Heart right ventricle (tissue), 16 donors: Measurements from ENCODE around the gene MARCHF11. TPM values are rescaled to one million over a fixed set of nuclear protein-coding genes. Genes with fewer than 3 reads are reported as not detected.

ENCODE experiments used
- ATAC-seq, 8 donors: fragments of 200-7000 bp; cut with Tn5 transposase; one replicate each; pipeline ENCODE4 v1.9.1; 2020; ENCODE audit warnings: mild to moderate bottlenecking in 8 of 8, moderate library complexity in 8 of 8, moderate number of reproducible peaks in 1 of 8
- DNase-seq, 2 donors: peaks; one replicate each; pipeline ENCODE4 v3.0.0-alpha.2; 2020
- H3K27ac ChIP-seq, 10 donors: fragments of 200-600 bp; sonication (generic) in 2 of 10; one replicate each; pipeline versions ENCODE4 v1.5.0 to v1.8.0; 2020 to 2022; ENCODE audit warnings: mild to moderate bottlenecking in 3 of 10
- H3K27me3 ChIP-seq, 7 donors: fragments of 200-600 bp; one replicate each; pipeline ENCODE4 v1.8.0; 2021 to 2022; ENCODE audit warnings: mild to moderate bottlenecking in 2 of 7
- H3K36me3 ChIP-seq, 9 donors: fragments of 200-600 bp; sonication (generic) in 1 of 9; one replicate each; pipeline versions ENCODE4 v1.5.0 to v1.8.0; 2020 to 2022; ENCODE audit warnings: mild to moderate bottlenecking in 2 of 9
- H3K4me1 ChIP-seq, 9 donors: fragments of 200-600 bp; sonication (generic) in 1 of 9; one replicate each; pipeline versions ENCODE4 v1.5.0 to v1.8.0; 2020 to 2022; ENCODE audit warnings: mild to moderate bottlenecking in 4 of 9
- H3K4me3 ChIP-seq, 10 donors: fragments of 200-600 bp; sonication (generic) in 2 of 10; one replicate each; pipeline versions ENCODE4 v1.5.0 to v1.8.0; 2020 to 2022; ENCODE audit warnings: mild to moderate bottlenecking in 7 of 10, moderate library complexity in 2 of 10
- H3K9me3 ChIP-seq, 11 donors: fragments of 200-600 bp in 10 of 11; sonication (generic) in 2 of 11; one replicate each; pipeline versions ENCODE4 v1.5.0 to v1.8.0; 2013 to 2022; ENCODE audit warnings: mild to moderate bottlenecking in 2 of 11, control low read depth in 1 of 11, moderate library complexity in 1 of 11
- CTCF ChIP-seq, 9 donors: fragments of 200-600 bp; sonication (generic) in 2 of 9; IDR thresholded peaks; one replicate each; pipeline versions ENCODE4 v1.5.0 to v1.8.0; 2021 to 2022; ENCODE audit warnings: antibody characterized with exemption in 9 of 9, mild to moderate bottlenecking in 5 of 9, moderate library complexity in 1 of 9
- WGBS, 2 donors: extraction: QIAGEN DNeasy Blood & Tissue Kit; methylation state at CpG; one replicate each; pipeline ENCODE4 v1.1.7; 2013; ENCODE audit warnings: inconsistent platforms in 1 of 2; 5-methylcytosine and 5-hydroxymethylcytosine counted together
- intact Hi-C, 10 donors: fragments of 100-400 bp; cut with DNase I; formaldehyde crosslinking; loops; one replicate each; pipeline versions ENCODE4 v1.11.1 to v1.14.2; 2022
- polyA plus RNA-seq, 2 donors: library from polyadenylated mRNA; stranded (reverse); fragments of 200-250 nt; gene quantifications; one replicate each; pipeline ENCODE4 v1.2.3, GENCODE V29; 2013
- total RNA-seq, 10 donors: library from RNA; stranded (reverse); fragmentation: NEBNext Ultra II Directional in 3 of 10; extraction: Animal tissue kit (Norgen Biotek cat#: 25700) in 3 of 10; gene quantifications; one replicate each; pipeline versions ENCODE4 v1.2.1 to v1.2.4, GENCODE V29; 2021 to 2023
- donor health status: Arrhythmogenic right ventricular cardiomyopathy.
- donor health status: ischemic (EF 13 %, LVEDD 7.1; RV severe dilation, severe dysfunction).
- donor health status: healthy with polysubstance abuse.
- donor health status: DM: no; HTN: yes; CAD: no.
- donor health status: DM: no; HTN: no; CAD: no.
- donor health status: ischemic (EF 25% LVEDD 6.9; RV normal size, moderate dysfunction).
- donor health status: ischemic (EF 25% LVEDD 5.7; RV mildly dilated, moderate dysfunction).
- donor health status: healthy.
- donor health status: DM: yes; HTN: yes; CAD: no.
- donor health status: Ischemic cardiomyopathy.
- donor health status: ischemic (EF 35%, LVEDD 5.7; RV mildly dilated, moderate dysfunction).
- donor health status: nonischemic (EF 11% LVEDD 7.7; RV severe dilation, severe dysfunction).
- donor health status: DM: yes; HTN: yes; CAD: no.
- donor health status: PGD.
- donor health status: ischemic (EF 29% LVEDD 5.4; RV normal size, mild dysfunction).
- donor health status: nonischemic (EF 23%, LVEDD 6.1; RV moderate dilation, normal function).

Gene MARCHF11
- total and polyA plus RNA-seq, 12 donors = 0.58 to 7.9 (median 3.5) TPM

GRCh38 chr5:16149621-16150020 lies 30.0 kb downstream of the MARCHF11 start:
- no peak for TF ChIP-seq CTCF (IDR thresholded peaks at IDR 0.05)
- WGBS, 2 donors = 65 to 78% methylated on average over 3 of the region's 3 CpGs
- Histone ChIP-seq H3K4me1 (peaks cover 0 to 22% (median 0%) of the 10 kb centered on the region in 9 donors), H3K36me3 (no peaks in the 10 kb centered on the region), H3K9me3 (peaks cover 0 to 18% (median 0%) of the 10 kb centered on the region in 11 donors), H3K4me3 (no peak overlapping the region), H3K27ac (peak overlapping the region in 1 of 10 donors; percentile 74), H3K27me3 (no peaks in the 10 kb centered on the region)
- DNase-seq (no peak), ATAC-seq (no peak)
- intact Hi-C loops = loop anchor here in 2 of 10 donors (10.0 kb wide), 2 partner anchors 145 to 405 kb away; no protein-coding TSS in a partner anchor

- no peak for TF ChIP-seq CTCF (IDR thresholded peaks at IDR 0.05)
Measured at GRCh38 chr5:16147179-16147900, 32.3 kb downstream of the MARCHF11 start.

GRCh38 chr5:16144416-16144815 lies 35.2 kb downstream of the MARCHF11 start:
- Histone ChIP-seq H3K27ac (peak overlapping the region in 7 of 10 donors; percentile 8 to 76 (median 64)), H3K27me3 (no peaks in the 10 kb centered on the region)

More at GRCh38 chr5:16147179-16147900, 32.3 kb downstream of the MARCHF11 start:
- whole genome bisulfite sequencing, 2 donors = 45 to 50% methylated on average over 7 of the region's 7 CpGs
- no peak for DNase-seq
- H3K9me3 ChIP-seq = peaks cover 0 to 8% (median 0%) of the 10 kb centered on the region in 11 donors
- no peaks in the 10 kb centered on the region for H3K27me3 ChIP-seq
- peak in 6 of 8 donors; percentile 40 to 81 (median 64) for ATAC-seq
- no peaks in the 10 kb centered on the region for H3K36me3 ChIP-seq
- peaks cover 0 to 30% (median 5%) of the 10 kb centered on the region in 9 donors for H3K4me1 ChIP-seq
- H3K4me3 ChIP-seq = no peak overlapping the region
- peak overlapping the region; percentile 5 to 79 (median 56) for H3K27ac ChIP-seq
- intact Hi-C loops = no loop called here

More at GRCh38 chr5:16144416-16144815, 35.2 kb downstream of the MARCHF11 start:
- ATAC-seq (no peak), DNase-seq (no peak)
- H3K4me1 ChIP-seq = peaks cover 0 to 46% (median 10%) of the 10 kb centered on the region in 9 donors
- H3K4me3 ChIP-seq = no peak overlapping the region
- H3K9me3 ChIP-seq = peaks cover 0 to 3% (median 0%) of the 10 kb centered on the region in 11 donors
- 83 to 84% methylated on average over 4 of the region's 4 CpGs for WGBS, 2 donors
- H3K36me3 ChIP-seq = no peaks in the 10 kb centered on the region
- intact Hi-C loops = no loop called here
- no peak for TF ChIP-seq CTCF (IDR thresholded peaks at IDR 0.05)
